ENCODE data around the gene GABRB3. TPM values are rescaled to one million over a fixed set of nuclear protein-coding genes. Genes with fewer than 3 reads are reported as not detected.

The GABRB3 gene
- total RNA-seq, 1 experiment from 2014 or later = 0.13 TPM

DNA sequence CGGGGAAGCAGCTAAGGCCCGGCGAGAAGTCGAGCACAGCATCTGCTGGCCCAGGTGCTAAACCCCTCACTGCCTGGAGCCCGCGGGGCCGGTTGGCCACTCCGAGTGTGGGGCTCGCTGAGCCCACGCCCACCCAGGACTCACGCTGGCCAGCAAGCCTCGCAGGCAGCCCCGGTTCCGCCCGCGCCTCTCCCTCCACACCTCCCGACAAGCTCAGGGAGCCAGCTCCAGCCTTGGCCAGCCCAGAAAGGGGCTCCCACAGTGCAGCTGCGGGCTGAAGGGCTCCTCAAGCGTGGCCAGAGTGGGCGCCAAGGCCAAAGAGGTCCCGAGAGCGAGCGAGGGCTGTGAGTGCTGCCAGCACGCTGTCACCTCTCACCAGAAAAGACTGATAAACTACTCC is 8.9 kb upstream of the GABRB3 start:
- Histone ChIP-seq H3K4me3 (ENCODE audit: low read depth in 2 of 2, low read length in 2 of 2) (no peak overlapping the region), H3K4me1 (ENCODE audit: control insufficient read depth, insufficient read depth, low read length) (no peaks in the 10 kb centered on the region), H3K27me3 (ENCODE audit: control insufficient read depth, insufficient read depth, low read length) (no peaks in the 10 kb centered on the region), H3K9me3 (ENCODE audit: control insufficient read depth, insufficient read depth, low read depth, low read length) (no peaks in the 10 kb centered on the region; the same call in 1 of the 2 replicates), H3K36me3 (ENCODE audit: control insufficient read depth, insufficient read depth, low read length) (no peaks in the 10 kb centered on the region), H3K27ac (ENCODE audit: low read length) (no peak overlapping the region)
- POLR2A ChIA-PET = no interaction called here
- in situ Hi-C loops (cut with HindIII; ENCODE audit: low pct_unique_long_range_greater_than_20kb, low sequenced_read_pairs) = no loop called here
- DNase-seq (ENCODE audit: low read depth, low spot score) (no peak), ATAC-seq (no peak)
- TF ChIP-seq POLR2AphosphoS5 (IDR thresholded peaks at IDR 0.05; ENCODE audit: low read depth, low read length) = no peak
- TF ChIP-seq, protein P1, sequence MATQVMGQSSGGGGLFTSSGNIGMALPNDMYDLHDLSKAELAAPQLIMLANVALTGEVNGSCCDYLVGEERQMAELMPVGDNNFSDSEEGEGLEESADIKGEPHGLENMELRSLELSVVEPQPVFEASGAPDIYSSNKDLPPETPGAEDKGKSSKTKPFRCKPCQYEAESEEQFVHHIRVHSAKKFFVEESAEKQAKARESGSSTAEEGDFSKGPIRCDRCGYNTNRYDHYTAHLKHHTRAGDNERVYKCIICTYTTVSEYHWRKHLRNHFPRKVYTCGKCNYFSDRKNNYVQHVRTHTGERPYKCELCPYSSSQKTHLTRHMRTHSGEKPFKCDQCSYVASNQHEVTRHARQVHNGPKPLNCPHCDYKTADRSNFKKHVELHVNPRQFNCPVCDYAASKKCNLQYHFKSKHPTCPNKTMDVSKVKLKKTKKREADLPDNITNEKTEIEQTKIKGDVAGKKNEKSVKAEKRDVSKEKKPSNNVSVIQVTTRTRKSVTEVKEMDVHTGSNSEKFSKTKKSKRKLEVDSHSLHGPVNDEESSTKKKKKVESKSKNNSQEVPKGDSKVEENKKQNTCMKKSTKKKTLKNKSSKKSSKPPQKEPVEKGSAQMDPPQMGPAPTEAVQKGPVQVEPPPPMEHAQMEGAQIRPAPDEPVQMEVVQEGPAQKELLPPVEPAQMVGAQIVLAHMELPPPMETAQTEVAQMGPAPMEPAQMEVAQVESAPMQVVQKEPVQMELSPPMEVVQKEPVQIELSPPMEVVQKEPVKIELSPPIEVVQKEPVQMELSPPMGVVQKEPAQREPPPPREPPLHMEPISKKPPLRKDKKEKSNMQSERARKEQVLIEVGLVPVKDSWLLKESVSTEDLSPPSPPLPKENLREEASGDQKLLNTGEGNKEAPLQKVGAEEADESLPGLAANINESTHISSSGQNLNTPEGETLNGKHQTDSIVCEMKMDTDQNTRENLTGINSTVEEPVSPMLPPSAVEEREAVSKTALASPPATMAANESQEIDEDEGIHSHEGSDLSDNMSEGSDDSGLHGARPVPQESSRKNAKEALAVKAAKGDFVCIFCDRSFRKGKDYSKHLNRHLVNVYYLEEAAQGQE (IDR thresholded peaks at IDR 0.05; ENCODE audit: insufficient read depth in 1 of 2, low read depth in 2 of 2, low read length in 1 of 2) = no peak
- TF ChIP-seq TCF7L2 (IDR thresholded peaks at IDR 0.05; ENCODE audit: low read depth, low read length) = no peak
- intact Hi-C loops (cut with micrococcal nuclease; ENCODE audit: unreplicated experiment) = no loop called here
- CTCF ChIA-PET = no interaction called here
- BruUV-seq (replicated peaks) = no TSS peak

DNA sequence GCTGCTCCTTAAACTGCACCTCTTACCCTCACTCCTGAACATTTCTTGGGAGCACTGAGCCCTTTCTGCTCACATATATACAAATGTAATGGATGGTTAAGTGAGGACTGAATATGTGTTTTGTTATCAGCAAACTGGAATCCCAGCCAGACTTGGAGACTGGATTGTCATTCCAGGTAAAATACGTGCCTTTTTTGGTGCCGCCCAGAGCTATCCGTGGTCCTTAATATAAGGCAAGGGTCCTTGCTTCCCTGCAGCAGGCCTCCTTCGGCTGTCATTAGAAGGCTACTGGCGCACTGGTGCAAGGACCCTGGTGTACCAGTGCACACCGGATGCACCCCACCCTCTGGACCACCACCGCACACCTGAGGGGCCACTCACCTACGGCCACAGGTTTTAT is 1.1 kb upstream of the GABRB3 start:
- H3K27me3 ChIP-seq (ENCODE audit: control insufficient read depth, insufficient read depth, low read length) = no peaks in the 10 kb centered on the region
- POLR2A ChIA-PET = no interaction called here
- intact Hi-C loops (cut with micrococcal nuclease; ENCODE audit: unreplicated experiment) (no loop called here), in situ Hi-C loops (cut with HindIII; ENCODE audit: low pct_unique_long_range_greater_than_20kb, low sequenced_read_pairs) (no loop called here)
- H3K9me3 ChIP-seq (ENCODE audit: control insufficient read depth, insufficient read depth, low read depth, low read length) = no peaks in the 10 kb centered on the region; the same call in 1 of the 2 replicates
- no peak for ATAC-seq
- H3K27ac ChIP-seq (ENCODE audit: low read length) = no peak overlapping the region
- DNase-seq (ENCODE audit: low read depth, low spot score) = no peak
- H3K36me3 ChIP-seq (ENCODE audit: control insufficient read depth, insufficient read depth, low read length) = no peaks in the 10 kb centered on the region
- CTCF ChIA-PET = no interaction called here
- TF ChIP-seq, protein P2, sequence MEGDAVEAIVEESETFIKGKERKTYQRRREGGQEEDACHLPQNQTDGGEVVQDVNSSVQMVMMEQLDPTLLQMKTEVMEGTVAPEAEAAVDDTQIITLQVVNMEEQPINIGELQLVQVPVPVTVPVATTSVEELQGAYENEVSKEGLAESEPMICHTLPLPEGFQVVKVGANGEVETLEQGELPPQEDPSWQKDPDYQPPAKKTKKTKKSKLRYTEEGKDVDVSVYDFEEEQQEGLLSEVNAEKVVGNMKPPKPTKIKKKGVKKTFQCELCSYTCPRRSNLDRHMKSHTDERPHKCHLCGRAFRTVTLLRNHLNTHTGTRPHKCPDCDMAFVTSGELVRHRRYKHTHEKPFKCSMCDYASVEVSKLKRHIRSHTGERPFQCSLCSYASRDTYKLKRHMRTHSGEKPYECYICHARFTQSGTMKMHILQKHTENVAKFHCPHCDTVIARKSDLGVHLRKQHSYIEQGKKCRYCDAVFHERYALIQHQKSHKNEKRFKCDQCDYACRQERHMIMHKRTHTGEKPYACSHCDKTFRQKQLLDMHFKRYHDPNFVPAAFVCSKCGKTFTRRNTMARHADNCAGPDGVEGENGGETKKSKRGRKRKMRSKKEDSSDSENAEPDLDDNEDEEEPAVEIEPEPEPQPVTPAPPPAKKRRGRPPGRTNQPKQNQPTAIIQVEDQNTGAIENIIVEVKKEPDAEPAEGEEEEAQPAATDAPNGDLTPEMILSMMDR (IDR thresholded peaks at IDR 0.05) = no peak
- TF ChIP-seq SIN3A (IDR thresholded peaks at IDR 0.05; ENCODE audit: borderline replicate concordance, insufficient read depth, low read depth, low read length) (no peak), POLR2AphosphoS5 (IDR thresholded peaks at IDR 0.05; ENCODE audit: low read depth, low read length) (no peak), TCF7L2 (IDR thresholded peaks at IDR 0.05; ENCODE audit: low read depth, low read length) (no peak)
- TF ChIP-seq, protein P1 (IDR thresholded peaks at IDR 0.05; ENCODE audit: insufficient read depth in 1 of 2, low read depth in 2 of 2, low read length in 1 of 2) = no peak
- no peak overlapping the region for H3K4me3 ChIP-seq (ENCODE audit: low read depth in 2 of 2, low read length in 2 of 2)
- BruUV-seq (replicated peaks) = no TSS peak
- H3K4me1 ChIP-seq (ENCODE audit: control insufficient read depth, insufficient read depth, low read length) = no peaks in the 10 kb centered on the region

Measured in Panc1 (cell line).